Hepatocyte (in vitro differentiated cells): ENCODE results near the gene ROBO1. TPM values are rescaled to one million over a fixed set of nuclear protein-coding genes. Genes with fewer than 3 reads are reported as not detected.

ENCODE experiments used
- DNase-seq: peaks from one replicate; pipeline ENCODE4 v3.0.0-alpha.2; 2016; ENCODE audit warnings: low spot score
- H2AFZ ChIP-seq: fragments of 200-600 bp; sonication (generic); 2 replicates; pipeline ENCODE4 v1.6.0; 2016; ENCODE audit warnings: antibody characterized with exemption, mild to moderate bottlenecking
- H3K27ac ChIP-seq: fragments of 200-600 bp; sonication (generic); 2 replicates; pipeline ENCODE4 v1.5.1; 2016; ENCODE audit warnings: mild to moderate bottlenecking
- H3K27me3 ChIP-seq: fragments of 200-600 bp; sonication (generic); 2 replicates; pipeline ENCODE4 v1.6.1; 2016
- H3K36me3 ChIP-seq: fragments of 200-600 bp; sonication (generic); replicated peaks from 2 replicates; pipeline ENCODE4 v1.5.1; 2016; ENCODE audit warnings: low read depth; ENCODE audit not compliant: insufficient read depth
- H3K4me1 ChIP-seq: fragments of 200-600 bp; sonication (generic); 2 replicates; pipeline ENCODE4 v1.5.1; 2016; ENCODE audit warnings: mild to moderate bottlenecking, moderate library complexity; ENCODE audit not compliant: insufficient read depth
- H3K4me2 ChIP-seq: fragments of 200-600 bp; sonication (generic); 2 replicates; pipeline ENCODE4 v1.6.0; 2016
- H3K4me3 ChIP-seq: fragments of 200-600 bp; sonication (generic); 2 replicates; pipeline ENCODE4 v1.5.1; 2016; ENCODE audit warnings: mild to moderate bottlenecking
- H3K79me2 ChIP-seq: fragments of 200-600 bp; sonication (generic); 2 replicates; pipeline ENCODE4 v1.6.0; 2017; ENCODE audit warnings: mild to moderate bottlenecking
- H3K9me2 ChIP-seq: fragments of 200-600 bp; sonication (generic); replicated peaks from 2 replicates; pipeline ENCODE4 v1.6.0; 2017; ENCODE audit warnings: mild to moderate bottlenecking; ENCODE audit not compliant: insufficient read depth
- H3K9me3 ChIP-seq: fragments of 200-600 bp; sonication (generic); 2 replicates; pipeline ENCODE4 v1.5.1; 2016; ENCODE audit warnings: low read depth, mild to moderate bottlenecking
- H4K20me1 ChIP-seq: fragments of 200-600 bp; sonication (generic); 2 replicates; pipeline ENCODE4 v1.6.0; 2016; ENCODE audit warnings: mild to moderate bottlenecking; ENCODE audit not compliant: insufficient read depth, poor library complexity, severe bottlenecking
- EZH2 ChIP-seq: fragments of 200-600 bp; sonication (generic); IDR thresholded peaks from 2 replicates; pipeline ENCODE4 v1.6.1; 2016; ENCODE audit warnings: antibody characterized with exemption, mild to moderate bottlenecking, borderline replicate concordance
- EZH2phosphoT487 ChIP-seq: fragments of 200-600 bp; sonication (generic); IDR thresholded peaks from one replicate; pipeline ENCODE4 v1.6.1; 2018; ENCODE audit warnings: antibody characterized with exemption, mild to moderate bottlenecking, low read depth, moderate library complexity; ENCODE audit not compliant: unreplicated experiment, severe bottlenecking
- WGBS: methylation state at CpG from one replicate; pipeline ENCODE4 v1.1.6; 2016; ENCODE audit warnings: low lambda C conversion rate; ENCODE audit errors: missing lambda C conversion rate; 5-methylcytosine and 5-hydroxymethylcytosine counted together
- polyA plus RNA-seq: library from polyadenylated mRNA; unstranded; fragments of >200 nt; fragmentation: Nextera tagmentation; extraction: Ambion mirVana; gene quantifications from 2 replicates; pipeline ENCODE4 v1.2.1, GENCODE V29; 2016
- total RNA-seq: library from RNA; depleted of rRNA; stranded (reverse); fragments of >200 nt; gene quantifications from 2 replicates; pipeline ENCODE4 v1.2.3, GENCODE V29; 2014
- TF ChIP-seq, protein P1 (sequence below): fragments of 200-600 bp; sonication (generic); IDR thresholded peaks from 2 replicates; pipeline ENCODE4 v1.5.1; 2016; ENCODE audit warnings: antibody characterized with exemption, mild to moderate bottlenecking; ENCODE audit not compliant: poor library complexity

ROBO1 gene
- total and polyA plus RNA-seq, 2 experiments from 2014 or later = 13.6 to 44.3 TPM

- TF ChIP-seq, protein P1, sequence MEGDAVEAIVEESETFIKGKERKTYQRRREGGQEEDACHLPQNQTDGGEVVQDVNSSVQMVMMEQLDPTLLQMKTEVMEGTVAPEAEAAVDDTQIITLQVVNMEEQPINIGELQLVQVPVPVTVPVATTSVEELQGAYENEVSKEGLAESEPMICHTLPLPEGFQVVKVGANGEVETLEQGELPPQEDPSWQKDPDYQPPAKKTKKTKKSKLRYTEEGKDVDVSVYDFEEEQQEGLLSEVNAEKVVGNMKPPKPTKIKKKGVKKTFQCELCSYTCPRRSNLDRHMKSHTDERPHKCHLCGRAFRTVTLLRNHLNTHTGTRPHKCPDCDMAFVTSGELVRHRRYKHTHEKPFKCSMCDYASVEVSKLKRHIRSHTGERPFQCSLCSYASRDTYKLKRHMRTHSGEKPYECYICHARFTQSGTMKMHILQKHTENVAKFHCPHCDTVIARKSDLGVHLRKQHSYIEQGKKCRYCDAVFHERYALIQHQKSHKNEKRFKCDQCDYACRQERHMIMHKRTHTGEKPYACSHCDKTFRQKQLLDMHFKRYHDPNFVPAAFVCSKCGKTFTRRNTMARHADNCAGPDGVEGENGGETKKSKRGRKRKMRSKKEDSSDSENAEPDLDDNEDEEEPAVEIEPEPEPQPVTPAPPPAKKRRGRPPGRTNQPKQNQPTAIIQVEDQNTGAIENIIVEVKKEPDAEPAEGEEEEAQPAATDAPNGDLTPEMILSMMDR = no peak
- no peak for TF ChIP-seq EZH2
- no peak for TF ChIP-seq EZH2phosphoT487
- H3K27ac ChIP-seq = no peak overlapping the region
- H3K79me2 ChIP-seq = peaks cover 20% of the 10 kb centered on the region
- 52% methylated on average over 5 of the region's 5 CpGs for WGBS
- no peaks in the 10 kb centered on the region for H4K20me1 ChIP-seq
- no peaks in the 10 kb centered on the region for H3K9me3 ChIP-seq
- no peak overlapping the region for H2AFZ ChIP-seq
- H3K4me1 ChIP-seq = no peaks in the 10 kb centered on the region
- DNase-seq = no peak
- H3K4me2 ChIP-seq = no peak overlapping the region
- no peaks in the 10 kb centered on the region for H3K27me3 ChIP-seq
- no peaks in the 10 kb centered on the region for H3K9me2 ChIP-seq
- H3K4me3 ChIP-seq = no peak overlapping the region
- H3K36me3 ChIP-seq = no peaks in the 10 kb centered on the region
Measured at GRCh38 chr3:78912259-78912658, 855.5 kb downstream of the ROBO1 start.

DNA sequence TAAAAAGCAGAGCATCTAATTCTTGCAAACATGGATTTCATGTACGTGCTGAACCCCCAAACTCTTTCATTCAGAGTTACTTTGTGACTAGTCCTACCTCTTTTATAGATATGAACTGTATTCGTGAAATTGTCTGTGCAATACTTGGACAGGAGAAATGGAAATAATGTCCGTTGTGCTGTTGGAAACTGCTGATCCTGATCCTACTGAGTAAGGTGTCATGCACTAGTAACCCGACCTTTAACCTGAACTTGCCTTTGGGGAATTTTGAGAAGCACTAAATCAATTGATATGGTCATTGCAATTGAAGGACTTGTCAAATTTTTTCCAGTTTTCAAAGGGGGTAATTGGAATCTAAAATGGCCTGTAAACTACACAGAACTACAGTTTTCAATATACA lies 856.4 kb downstream of the ROBO1 start:
- no peak for DNase-seq
- H3K9me3 ChIP-seq = no peaks in the 10 kb centered on the region
- H3K79me2 ChIP-seq = peaks cover 24% of the 10 kb centered on the region
- H3K4me3 ChIP-seq = no peak overlapping the region
- H3K27me3 ChIP-seq = no peaks in the 10 kb centered on the region
- H3K36me3 ChIP-seq = no peaks in the 10 kb centered on the region
- 91% methylated on average over 4 of the region's 4 CpGs for WGBS
- H3K27ac ChIP-seq = no peak overlapping the region
- H3K4me2 ChIP-seq = no peak overlapping the region
- H2AFZ ChIP-seq = no peak overlapping the region
- no peaks in the 10 kb centered on the region for H3K4me1 ChIP-seq
- no peaks in the 10 kb centered on the region for H4K20me1 ChIP-seq
- TF ChIP-seq EZH2 (no peak), EZH2phosphoT487 (no peak)
- TF ChIP-seq, protein P1 = no peak
- no peaks in the 10 kb centered on the region for H3K9me2 ChIP-seq

DNA sequence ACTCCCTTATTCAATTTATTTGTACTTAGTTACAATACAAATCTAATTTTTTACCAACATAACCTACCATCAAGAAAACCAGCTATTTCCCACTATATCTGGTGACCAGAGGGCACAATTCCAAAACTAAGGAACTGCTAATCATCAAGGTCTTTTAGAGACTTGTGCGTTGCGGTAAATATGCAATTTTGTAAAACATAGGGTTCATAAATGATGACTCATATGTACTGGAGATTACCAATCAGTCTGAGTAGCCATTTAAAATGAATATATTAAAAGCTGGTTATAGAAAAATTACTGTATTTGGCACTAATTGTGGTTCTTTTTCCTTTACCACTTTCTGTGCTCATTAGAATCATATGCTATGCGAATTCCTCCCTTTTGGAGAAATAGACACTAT lies 859.6 kb downstream of the ROBO1 start:
- peaks cover 19% of the 10 kb centered on the region for H3K79me2 ChIP-seq
- WGBS = 84% methylated on average over 3 of the region's 3 CpGs
- no peak overlapping the region for H3K27ac ChIP-seq
- no peaks in the 10 kb centered on the region for H3K9me3 ChIP-seq
- H4K20me1 ChIP-seq = no peaks in the 10 kb centered on the region
- H3K4me3 ChIP-seq = no peak overlapping the region
- H3K4me1 ChIP-seq = no peaks in the 10 kb centered on the region
- H3K36me3 ChIP-seq = no peaks in the 10 kb centered on the region
- DNase-seq = no peak
- TF ChIP-seq EZH2 = no peak
- no peak for TF ChIP-seq EZH2phosphoT487
- TF ChIP-seq, protein P1 = no peak
- no peak overlapping the region for H2AFZ ChIP-seq
- no peaks in the 10 kb centered on the region for H3K27me3 ChIP-seq
- no peak overlapping the region for H3K4me2 ChIP-seq
- no peaks in the 10 kb centered on the region for H3K9me2 ChIP-seq

- Histone ChIP-seq H3K9me3 (no peaks in the 10 kb centered on the region), H3K4me1 (no peaks in the 10 kb centered on the region), H3K79me2 (peaks cover 22% of the 10 kb centered on the region), H4K20me1 (no peaks in the 10 kb centered on the region), H3K9me2 (no peaks in the 10 kb centered on the region), H3K27ac (no peak overlapping the region), H3K27me3 (no peaks in the 10 kb centered on the region), H3K4me3 (no peak overlapping the region), H2AFZ (no peak overlapping the region), H3K36me3 (no peaks in the 10 kb centered on the region), H3K4me2 (no peak overlapping the region)
- TF ChIP-seq, protein P1 = no peak
- no peak for TF ChIP-seq EZH2phosphoT487
- WGBS = 96% methylated on average over 2 of the region's 2 CpGs
- DNase-seq = no peak
Measured at GRCh38 chr3:78907367-78907766, 860.4 kb downstream of the ROBO1 start.
